ENCODE measurements around the gene SLC35D2.

SLC35D2 gene

DNA sequence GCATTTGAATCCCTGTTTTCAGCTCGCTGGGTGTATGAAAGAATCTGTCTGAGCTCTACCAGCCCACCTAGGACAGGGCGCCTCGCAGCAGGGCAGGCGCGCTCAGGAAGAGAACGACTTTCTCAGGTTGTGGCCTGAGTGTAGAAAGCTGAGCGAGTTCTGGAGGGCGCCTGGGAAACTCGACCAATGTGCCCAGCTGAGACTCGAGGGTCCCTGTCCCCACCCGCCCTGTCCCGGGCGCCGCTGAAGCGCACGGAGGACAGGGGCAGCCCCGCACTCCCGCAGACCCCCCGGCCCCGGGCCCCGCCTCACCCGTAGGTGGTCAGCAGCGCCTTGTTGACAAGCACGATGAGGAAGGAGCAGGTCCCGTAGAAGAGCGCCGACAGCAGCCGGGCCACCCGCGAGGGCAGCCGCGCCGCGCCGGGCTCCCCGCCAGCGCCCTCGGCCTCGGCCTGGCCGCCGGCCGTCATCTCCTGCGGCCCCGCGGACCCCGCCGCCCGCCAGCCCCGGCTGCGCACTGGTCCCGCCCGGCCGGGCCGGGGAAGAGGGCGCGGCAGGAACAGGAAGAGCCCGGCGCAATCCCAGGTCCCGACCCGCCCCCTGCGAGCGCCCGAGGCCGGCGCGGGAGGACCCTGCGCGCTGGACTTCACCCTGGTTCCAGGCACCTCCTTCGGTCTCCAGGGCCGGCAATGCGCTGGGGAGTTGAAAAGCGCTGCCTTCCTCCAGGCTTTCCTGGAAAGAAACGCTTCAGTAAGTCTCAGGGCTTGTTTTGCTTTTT lies at the start of gene SLC35D2:
Gene SLC35D2 (minus strand): TSS at position 547 of the 778 bp plus-strand sequence. CDS start 77 bp downstream, at position 470.
- peak; percentile 61 for DNase-seq

GRCh38 chr9:96430377-96430776 lies 46.9 kb upstream of the SLC35D2 start:
- no peak for DNase-seq

DNA sequence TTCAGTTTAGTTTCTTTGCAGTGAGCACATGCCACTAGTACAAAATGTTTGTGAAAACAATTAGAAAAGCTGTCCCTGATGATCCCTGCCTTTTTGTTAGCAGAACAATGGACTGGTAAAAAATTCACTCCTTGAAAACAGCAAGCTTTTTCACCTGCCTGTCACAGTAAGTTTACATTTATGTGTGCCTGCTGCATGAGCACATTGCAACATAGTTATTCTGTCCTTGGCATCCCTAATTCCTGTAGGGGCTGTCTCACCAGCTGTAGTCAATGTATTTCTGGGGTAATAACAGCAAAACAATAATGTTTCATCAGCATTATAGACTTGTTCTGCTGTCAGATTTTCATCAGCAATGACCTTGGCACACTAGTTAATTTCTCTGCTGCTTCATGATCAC lies 46.2 kb upstream of the SLC35D2 start:
- DNase-seq: no peak

DNA sequence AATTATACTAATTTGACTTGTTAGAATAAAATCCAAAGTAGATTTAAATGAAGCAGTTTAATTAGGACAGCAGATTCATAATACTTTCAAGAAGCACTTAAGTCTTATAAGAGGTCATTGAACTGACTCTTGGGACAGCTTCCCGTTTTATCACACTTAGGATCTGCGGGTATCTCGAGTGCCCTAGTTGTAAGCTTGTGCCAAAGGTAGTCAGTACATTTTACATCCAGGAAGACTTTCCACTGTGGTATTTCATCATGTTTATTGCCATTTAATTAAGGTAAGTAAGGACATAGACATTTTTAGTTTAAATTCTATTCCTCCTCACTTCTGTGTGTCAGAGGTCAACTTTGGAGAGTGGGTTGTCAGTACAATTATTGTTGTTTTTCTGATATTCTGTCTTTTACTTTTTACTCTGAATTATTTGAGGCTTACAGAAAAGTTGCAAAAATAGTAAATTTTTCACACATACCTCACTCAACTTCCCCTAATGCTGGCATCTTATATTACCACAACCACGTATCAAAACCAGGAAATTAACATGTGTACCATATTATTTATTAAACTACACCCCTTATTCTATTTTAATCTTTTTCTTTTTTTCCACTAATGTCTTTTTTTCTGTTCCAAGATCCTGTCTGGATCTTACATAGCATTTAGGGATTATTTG lies 42.1 kb upstream of the SLC35D2 start:
- no peak for DNase-seq

GRCh38 chr9:96423985-96424336 lies 40.5 kb upstream of the SLC35D2 start:
- no peak for DNase-seq

DNA sequence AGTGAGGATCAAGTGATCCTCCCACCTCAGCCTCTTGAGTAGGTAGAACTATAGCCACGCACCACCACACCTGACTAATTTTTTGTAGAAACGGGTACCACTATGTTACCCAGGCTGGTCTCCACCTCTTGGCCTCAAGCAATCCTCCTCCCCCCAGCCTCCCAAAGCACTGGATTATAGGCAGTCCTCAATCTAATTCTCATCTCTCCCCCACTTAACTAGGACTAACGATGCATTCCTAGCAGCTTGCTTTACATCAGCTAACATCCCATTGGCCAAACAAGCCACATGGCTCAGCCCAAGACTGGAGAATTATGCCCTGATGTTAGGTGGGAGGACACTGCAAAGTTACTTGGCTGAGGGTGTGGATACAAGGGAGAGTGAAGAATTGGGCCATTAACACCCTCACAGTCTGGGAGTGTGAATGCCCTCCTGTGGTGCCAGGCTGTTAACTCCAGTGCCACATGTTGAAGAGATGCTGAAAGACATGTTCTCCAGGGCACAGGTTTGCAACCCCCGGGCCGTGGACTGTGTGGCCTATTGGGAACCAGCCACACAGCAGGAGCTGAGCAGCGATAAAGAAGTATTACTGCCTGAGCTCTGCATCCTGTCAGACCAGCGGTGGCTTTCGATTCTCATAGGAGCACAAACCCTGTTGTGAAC lies 39.9 kb upstream of the SLC35D2 start:
- no peak for DNase-seq

GRCh38 chr9:96420468-96421219 lies 37.1 kb upstream of the SLC35D2 start:
- peak; percentile 40 for DNase-seq

- no peak for DNase-seq
Observed at GRCh38 chr9:96419691-96419969, 36.1 kb upstream of the SLC35D2 start.

DNA sequence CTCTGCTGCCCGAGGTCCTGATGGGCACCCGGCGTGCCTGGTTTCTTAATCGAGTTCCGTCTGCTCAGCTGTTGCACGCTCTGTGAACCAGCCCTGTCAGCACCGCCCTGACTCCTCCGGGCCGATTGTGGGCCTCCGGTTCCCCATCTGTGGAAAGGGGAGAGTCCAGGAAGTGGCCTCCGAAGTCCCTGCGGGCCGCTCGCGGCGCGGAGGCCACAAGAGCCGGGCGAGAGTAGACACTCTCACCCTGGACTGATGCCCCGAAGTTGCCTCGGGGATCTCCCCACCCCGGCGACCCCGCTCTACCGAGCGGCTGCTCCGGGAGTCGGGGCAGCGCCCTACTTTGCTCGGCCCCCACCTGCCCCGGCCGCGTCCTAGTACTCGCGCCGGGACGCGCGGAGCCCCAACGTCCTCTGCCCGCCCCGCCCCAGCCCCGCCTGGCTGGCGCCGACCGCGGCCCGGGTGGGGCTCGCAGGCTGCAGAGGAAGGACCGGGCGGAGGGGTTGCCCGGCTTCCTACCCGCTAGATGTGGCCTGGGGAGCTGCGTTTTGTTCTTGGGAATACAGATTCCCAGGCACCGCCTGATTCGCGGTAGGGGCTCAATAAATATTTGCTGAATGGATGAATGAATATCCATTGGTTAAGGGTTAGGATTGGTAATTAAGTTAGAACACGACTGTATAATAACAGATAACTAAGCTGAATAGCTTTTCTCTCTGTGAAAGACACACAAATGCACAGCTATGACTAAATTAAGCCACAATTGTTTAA lies 35.6 kb upstream of the SLC35D2 start:
- DNase-seq: peak; percentile 74

DNA sequence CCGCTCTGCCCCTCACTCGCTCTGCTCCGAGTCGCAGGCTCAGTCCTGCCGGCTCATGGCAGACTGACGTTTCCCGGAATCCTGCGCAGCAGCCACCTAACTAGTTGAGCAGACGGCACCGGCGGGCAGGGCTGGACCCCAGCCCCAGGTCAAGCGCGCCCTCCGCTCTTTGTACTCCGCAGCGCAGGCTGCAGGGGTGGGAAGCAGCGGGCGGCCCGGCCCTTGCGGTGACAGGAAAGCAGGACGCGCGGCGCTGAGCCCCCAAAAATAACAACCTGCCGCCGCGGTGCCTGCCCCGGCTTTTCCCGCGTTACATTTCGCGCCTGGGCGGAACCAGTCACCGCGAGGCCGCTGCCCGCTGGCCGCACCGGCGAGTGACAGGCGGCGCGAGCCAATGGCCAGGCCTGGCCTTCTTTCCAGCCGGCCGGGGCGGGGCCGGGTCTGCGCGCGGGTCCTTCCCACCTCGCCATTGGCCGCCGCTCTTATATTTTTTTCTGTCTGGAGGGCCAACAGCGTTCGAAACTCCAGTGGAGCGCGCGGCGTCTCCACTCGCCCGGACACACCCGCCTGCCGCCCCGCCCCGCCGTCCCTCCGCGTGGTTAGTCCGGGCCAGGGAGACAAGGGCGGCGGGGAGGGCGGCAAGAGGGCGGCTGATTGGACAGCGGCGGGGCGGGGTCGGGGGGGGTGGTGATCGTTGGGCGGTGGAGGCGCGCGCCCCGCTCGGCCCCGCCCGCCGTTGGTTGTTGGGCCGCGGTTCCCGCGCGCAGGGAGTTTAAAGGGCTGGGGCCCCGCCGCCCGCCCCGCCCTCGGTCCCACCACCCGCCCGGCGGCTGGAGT lies 34.8 kb upstream of the SLC35D2 start, which contains the start of gene ZNF367:
Gene ZNF367 (minus strand): TSS at position 288 of the 837 bp plus-strand sequence. CDS start 338 bp downstream, outside the sequence.
- DNase-seq: peak; percentile 98

DNA sequence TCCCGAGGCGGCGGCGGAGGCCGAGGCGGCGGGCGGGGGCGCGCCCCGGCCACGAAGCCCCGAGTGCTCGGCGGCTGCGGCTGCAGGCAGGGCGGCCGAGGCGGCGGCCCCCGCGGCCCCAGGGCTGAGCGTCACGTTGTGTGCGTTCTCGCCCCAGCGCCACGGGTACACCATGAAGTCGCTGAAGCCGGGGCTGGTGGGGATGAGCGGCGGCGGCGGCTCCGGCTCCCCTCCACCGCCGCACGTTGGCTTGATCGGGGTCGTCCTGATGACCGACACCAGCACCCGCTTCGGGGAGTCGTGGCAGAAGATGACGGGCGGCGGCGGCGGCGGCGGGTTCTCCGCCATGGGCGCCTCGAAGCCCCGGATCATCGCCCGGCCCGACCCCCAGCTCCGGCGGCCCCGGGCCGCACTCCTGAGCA lies 34.2 kb upstream of the SLC35D2 start:
- no peak for DNase-seq

- peak; percentile 94 for DNase-seq
Observed at GRCh38 chr9:96417051-96417586, 33.6 kb upstream of the SLC35D2 start.

DNA sequence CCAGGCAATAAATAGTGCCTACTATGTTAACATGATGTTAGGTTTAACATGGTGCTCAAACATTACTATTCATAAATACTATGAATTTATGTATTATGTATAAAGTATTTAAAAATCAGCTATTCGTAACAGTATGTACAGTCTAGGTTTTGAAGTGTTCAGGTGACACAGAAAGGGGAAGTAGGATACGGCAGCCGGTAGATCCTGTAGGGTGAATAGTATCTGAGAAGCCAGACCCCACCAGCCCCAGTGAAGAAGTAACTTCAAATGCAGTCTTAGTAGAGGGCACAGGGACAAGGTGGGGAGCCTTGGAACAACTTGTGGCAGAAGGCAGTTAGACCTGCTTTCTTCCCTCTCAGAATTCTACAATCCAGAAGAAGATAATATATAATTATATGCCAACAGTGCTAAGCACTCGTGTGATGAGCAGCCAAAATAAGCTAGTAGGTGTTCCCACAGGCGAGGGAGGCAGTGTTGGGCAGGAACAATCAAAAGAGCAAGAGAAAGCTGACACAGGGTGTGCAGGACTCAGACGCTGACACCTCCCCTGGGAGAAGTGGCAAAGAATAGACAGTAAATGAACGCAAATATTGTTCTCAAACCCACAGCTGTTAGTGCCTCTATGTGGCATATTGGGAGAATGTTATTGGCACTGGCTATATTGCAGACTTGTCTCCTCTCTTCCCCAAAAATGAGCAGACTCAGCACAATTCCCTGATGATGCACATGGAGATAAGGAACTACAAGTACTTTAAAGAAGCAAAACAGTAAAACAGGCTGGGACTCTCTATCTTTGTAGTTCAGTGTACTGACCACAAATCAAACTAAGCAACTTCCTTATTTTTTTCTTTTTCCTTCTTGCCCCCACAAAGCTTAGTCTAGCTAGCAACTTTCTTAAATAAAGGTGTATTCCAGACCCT lies 30.1 kb upstream of the SLC35D2 start:
- DNase-seq: no peak

DNA sequence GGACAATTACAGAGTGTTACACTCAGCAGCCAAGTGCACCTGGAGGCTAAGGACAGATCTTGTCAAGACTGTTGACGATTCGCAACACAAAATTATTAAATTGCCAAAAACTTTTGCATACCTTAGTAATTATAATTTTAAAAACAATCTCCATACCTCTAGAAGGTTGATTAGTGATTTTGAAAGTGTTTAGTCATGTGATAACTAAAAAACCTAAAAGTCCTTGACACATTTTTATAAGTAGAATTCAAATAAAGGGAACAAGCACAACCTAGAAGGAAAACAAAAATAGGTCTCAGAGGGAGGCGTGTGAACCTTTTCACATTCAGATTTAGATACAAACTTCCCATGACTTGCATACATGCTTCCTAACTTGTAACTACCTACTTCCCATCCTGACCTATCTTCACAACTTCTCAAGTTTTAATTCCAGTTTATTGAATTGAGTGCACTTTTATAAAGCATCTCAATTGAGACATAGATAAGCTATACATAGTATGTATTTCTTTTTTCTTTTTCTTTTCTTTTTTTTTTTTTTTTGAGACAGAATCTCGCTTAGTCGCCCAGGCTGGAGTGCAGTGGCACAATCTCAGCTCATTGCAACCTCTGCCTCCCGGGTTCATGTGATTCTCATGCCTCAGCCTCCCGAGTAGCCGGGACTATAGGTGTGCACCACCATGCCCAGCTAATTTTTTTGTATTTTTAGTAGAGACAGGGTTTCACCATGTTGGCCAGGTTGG lies 28.8 kb upstream of the SLC35D2 start:
- DNase-seq: no peak

DNA sequence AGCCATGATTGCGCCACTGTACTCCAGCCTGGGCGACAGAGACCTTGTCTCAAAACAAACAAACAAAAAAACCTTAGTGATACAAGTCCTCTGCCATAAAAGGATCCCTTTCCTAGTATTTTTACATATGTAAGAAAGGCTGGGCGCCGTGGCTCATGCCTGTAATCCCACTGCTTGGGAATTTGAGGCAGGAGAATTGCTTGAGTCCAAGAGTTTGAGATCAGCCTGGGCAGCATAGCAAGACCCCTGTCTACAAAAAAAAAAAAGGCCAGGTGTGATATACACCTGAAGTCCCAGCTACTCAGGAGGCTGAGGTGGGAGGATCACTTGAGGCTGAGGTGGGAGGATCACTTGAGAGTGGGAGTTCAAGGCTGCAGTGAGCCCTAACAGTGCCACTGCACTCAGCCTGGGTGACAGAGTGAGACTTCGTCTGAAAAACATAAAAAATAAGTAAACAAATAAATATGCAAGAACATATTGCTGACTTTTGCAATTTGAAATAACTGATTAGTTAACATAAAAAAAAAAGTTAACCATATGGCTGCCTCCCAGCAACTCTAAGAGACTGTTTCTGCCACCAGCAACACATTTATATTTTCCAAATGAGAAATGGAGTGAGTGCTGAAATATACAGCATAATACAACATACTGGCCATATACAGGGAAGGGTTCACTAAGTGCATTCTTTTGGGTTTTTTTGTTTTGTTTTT lies 27.8 kb upstream of the SLC35D2 start:
- no peak for DNase-seq

GRCh38 chr9:96408409-96409280 lies 25.1 kb upstream of the SLC35D2 start:
- no peak for DNase-seq

DNA sequence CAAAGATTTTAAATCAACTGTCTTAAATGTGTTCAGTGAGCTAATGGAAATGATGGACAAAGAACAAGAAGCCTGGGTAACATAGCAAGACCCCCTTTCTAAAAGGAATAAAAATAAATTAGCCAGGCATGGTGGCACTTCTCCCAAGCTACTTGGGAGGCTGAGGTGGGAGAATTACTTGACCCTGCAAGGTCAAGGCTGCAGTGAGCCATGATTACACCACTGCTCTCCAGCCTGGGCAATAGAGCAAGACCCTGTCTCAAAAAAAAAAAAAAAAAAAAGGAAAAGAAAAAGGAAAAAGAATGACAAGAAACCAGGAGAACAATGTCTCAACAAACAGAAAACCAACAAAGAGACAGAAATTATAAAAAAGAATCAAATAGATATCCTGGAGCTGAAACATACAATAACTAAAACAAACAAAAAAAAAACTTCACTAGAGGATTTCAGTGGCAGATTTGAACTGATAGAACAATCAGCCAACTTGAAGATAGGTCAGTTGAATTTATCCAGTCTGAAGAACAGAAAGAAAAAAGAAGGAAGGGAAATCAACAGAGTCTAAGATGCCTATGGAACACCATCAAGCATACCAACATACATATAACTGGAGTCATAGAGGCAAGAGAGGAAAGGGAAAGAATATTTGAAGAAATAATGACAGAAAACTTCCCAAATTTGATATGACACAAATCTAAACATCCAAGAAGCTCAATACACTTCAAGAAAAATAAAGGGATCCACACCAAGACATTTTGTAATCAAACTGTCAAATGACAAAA lies 16.8 kb upstream of the SLC35D2 start:
- DNase-seq: no peak
